HG03378 (cell line): Measurements from ENCODE around the gene CACNA1C.
"Not testable (repeated sequence)": the region's sequence is repeated elsewhere in the genome, so short reads cannot be mapped to it uniquely, and the experiment has no call there.

Experiments
- ATAC-seq: cut with Tn5 transposase; IDR thresholded peaks from one replicate; pipeline ENCODE4 v1.9.1; 2021; ENCODE audit warnings: mild to moderate bottlenecking, moderate library complexity; ENCODE audit not compliant: unreplicated experiment

CACNA1C gene

GRCh38 chr12:2691006-2691344 is 638.2 kb downstream of the CACNA1C start:
- ATAC-seq: no peak

GRCh38 chr12:2691345-2692071 is 638.7 kb downstream of the CACNA1C start:
- ATAC-seq: no peak

GRCh38 chr12:2692080-2692479 is 639.3 kb downstream of the CACNA1C start:
- ATAC-seq: no peak

GRCh38 chr12:2693244-2693860 is 640.6 kb downstream of the CACNA1C start:
- no peak for ATAC-seq

GRCh38 chr12:2693980-2694610 is 641.3 kb downstream of the CACNA1C start:
- ATAC-seq: no peak

GRCh38 chr12:2696136-2696535 is 643.3 kb downstream of the CACNA1C start:
- ATAC-seq: no peak

- ATAC-seq: no peak
These were observed 644.4 kb downstream of the CACNA1C start for GRCh38 chr12:2697057-2697800.

- ATAC-seq: no peak
These were observed 645.8 kb downstream of the CACNA1C start for GRCh38 chr12:2698566-2698965.

GRCh38 chr12:2710701-2711100 is 657.9 kb downstream of the CACNA1C start:
- ATAC-seq: no peak

GRCh38 chr12:2719392-2719791 is 666.6 kb downstream of the CACNA1C start:
- no peak for ATAC-seq

- ATAC-seq: no peak
These were observed 670.0 kb downstream of the CACNA1C start for GRCh38 chr12:2722806-2723205.

GRCh38 chr12:2732290-2732689 is 679.5 kb downstream of the CACNA1C start:
- no peak for ATAC-seq

GRCh38 chr12:2733493-2734355 is 680.9 kb downstream of the CACNA1C start:
- ATAC-seq: no peak

GRCh38 chr12:2735432-2735831 is 682.6 kb downstream of the CACNA1C start:
- ATAC-seq: no peak

- no peak for ATAC-seq
These were observed 685.0 kb downstream of the CACNA1C start for GRCh38 chr12:2737656-2738241.

- ATAC-seq: no peak
These were observed 686.3 kb downstream of the CACNA1C start for GRCh38 chr12:2739069-2739468.

- ATAC-seq: no peak
These were observed 687.2 kb downstream of the CACNA1C start for GRCh38 chr12:2739832-2740641.

GRCh38 chr12:2742037-2742436 is 689.2 kb downstream of the CACNA1C start:
- ATAC-seq: not testable (repeated sequence)

- ATAC-seq: no peak
These were observed 690.7 kb downstream of the CACNA1C start for GRCh38 chr12:2743478-2743877.
